ENCODE data around the gene ZNG1A.
"Not testable (repeated sequence)": the region's sequence is repeated elsewhere in the genome, so short reads cannot be mapped to it uniquely, and the experiment has no call there.

ZNG1A gene

GRCh38 chr9:113468-114266, 65.2 kb downstream of the ZNG1A start:
- peak overlapping the region; percentile 69 for H3K27ac ChIP-seq
- H3K4me3 ChIP-seq (ENCODE audit: low read depth, low read length), result peak overlapping the region; percentile 67
- DNase-seq, result peak; percentile 70
- not testable (repeated sequence) for H3K36me3 ChIP-seq; H3K27me3 ChIP-seq (ENCODE audit: insufficient read depth, low read depth, severe bottlenecking); H3K9me3 ChIP-seq (ENCODE audit: severe bottlenecking)

DNA sequence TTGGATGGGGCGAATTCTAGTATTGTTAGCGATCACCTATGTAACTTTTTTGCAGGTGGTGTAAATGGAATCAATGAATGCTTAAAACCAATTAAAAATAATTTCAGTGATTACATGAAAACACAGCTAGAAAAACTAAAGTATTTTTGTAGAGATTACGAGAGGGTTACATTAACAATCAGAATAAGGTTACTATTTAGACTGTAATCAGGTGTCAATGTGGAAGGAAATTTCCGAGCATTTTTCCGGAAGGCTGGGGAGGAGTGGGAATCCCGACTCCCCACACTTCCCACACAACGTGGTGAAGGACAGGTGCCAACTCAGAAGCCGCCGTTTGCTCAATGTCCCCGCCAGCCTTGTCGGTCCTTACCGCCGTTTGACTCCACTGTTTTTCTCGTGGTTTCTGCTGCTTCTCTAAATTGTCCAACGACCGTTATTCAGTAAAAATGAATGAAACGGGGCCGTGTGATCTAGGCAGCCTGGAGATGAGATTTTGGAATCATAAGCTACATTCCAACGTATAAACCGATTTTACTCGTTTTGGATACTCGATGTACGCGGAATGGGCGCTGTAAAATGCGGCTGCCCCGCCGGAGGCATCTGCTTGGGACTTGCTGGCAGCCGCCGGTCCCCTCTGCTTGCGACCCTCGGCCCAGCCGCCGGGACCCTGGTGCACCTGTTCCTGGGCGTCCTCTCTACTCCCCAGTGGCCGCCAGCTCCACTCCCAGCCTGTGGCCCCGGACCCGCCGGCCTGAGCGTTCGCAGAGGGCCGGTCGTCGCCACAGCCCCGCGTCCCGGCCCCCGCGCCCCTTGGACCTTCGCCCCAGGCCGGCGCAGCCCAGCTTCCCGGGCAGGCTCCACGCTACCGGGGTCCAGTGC, 66.0 kb downstream of the ZNG1A start:
- Histone ChIP-seq H3K27ac (peak overlapping the region; percentile 69; the same call in 1 of the 2 replicates), H3K4me3 (ENCODE audit: low read depth, low read length) (peak overlapping the region; percentile 67)
- not testable (repeated sequence) for DNase-seq; H3K36me3 ChIP-seq; H3K27me3 ChIP-seq (ENCODE audit: insufficient read depth, low read depth, severe bottlenecking); H3K9me3 ChIP-seq (ENCODE audit: severe bottlenecking)

DNA sequence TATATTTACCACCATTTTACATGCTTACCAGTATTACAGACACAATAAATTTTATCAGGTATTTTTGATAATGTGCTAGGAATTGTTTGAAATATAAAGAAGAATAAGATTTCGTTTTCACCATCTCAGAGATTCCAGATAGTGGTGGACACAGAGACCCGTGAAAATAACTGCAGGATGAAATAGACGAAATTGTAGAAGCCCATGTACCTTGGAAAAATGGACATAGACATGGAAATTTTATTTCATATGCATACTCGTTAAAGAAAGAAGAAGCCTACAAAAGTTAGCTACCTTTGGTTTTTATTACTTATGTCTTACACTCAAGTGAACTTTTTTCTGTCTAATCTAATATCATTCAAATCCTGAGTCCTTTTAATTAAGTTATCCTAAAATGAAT, 68.2 kb downstream of the ZNG1A start:
- not testable (repeated sequence) for H3K27me3 ChIP-seq (ENCODE audit: insufficient read depth, low read depth, severe bottlenecking); H3K4me3 ChIP-seq (ENCODE audit: low read depth, low read length); H3K27ac ChIP-seq; H3K36me3 ChIP-seq; H3K9me3 ChIP-seq (ENCODE audit: severe bottlenecking); DNase-seq

DNA sequence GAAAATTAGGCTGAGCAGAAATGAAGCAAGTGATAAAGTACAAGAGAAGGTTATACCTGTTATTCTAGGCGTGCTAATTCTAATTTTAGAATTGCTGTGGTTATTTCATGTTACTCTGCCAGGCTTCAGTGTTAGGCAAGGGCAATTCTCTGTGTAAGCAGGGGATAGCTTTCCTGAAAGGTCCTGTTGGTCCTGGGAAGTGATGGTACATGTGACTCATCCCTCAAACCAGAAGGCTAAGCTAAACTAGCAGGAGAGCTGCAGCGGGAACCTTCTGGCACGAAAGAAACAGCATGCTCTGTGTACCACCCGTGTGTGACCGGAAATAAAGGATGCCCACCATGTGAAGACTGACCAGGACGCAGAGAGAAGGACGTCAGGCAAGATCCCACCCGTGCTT, 69.3 kb downstream of the ZNG1A start:
- not testable (repeated sequence) for H3K4me3 ChIP-seq (ENCODE audit: low read depth, low read length); H3K27me3 ChIP-seq (ENCODE audit: insufficient read depth, low read depth, severe bottlenecking); DNase-seq; H3K27ac ChIP-seq; H3K36me3 ChIP-seq; H3K9me3 ChIP-seq (ENCODE audit: severe bottlenecking)

DNA sequence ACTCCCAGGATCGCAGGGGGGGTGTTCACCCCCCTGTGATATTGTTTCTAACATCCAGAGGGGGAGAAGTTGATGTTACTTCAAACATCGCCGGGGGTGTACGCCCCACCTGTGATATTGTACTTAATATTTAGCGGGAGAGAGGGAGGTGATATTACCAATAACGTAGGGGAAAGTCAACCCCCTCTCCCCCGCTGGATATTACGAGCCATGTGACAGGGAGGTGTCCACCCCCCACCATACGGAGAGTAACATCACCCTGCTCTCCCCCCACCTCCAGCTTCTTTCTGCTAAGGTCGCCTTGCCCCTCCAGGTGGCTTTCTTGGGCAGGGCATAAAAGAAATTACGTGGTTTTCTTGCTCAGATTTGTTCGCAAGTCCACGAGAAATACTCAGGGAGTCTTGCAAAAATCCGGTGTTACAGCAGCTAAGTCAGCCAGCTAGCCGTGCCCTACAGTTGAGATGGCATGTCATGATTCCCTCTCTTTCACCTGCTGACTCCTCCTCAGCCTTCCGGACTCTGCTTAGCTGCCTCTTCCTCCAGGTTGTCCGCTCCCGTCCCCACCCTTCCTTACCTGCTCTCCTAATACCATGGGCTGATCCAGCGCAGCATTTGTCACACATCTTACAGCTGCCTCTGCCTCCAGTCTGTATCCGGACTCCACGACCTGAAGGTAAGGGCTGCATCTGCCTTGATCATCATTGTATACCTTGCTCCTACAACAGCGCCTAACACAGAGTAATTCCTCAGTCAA, 69.9 kb downstream of the ZNG1A start:
- H3K27ac ChIP-seq; H3K36me3 ChIP-seq; H3K9me3 ChIP-seq (ENCODE audit: severe bottlenecking); H3K27me3 ChIP-seq (ENCODE audit: insufficient read depth, low read depth, severe bottlenecking); H3K4me3 ChIP-seq (ENCODE audit: low read depth, low read length); DNase-seq: not testable (repeated sequence)

GRCh38 chr9:105991-106390, 72.9 kb downstream of the ZNG1A start:
- H3K27me3 ChIP-seq (ENCODE audit: insufficient read depth, low read depth, severe bottlenecking), result not testable (repeated sequence)

DNA sequence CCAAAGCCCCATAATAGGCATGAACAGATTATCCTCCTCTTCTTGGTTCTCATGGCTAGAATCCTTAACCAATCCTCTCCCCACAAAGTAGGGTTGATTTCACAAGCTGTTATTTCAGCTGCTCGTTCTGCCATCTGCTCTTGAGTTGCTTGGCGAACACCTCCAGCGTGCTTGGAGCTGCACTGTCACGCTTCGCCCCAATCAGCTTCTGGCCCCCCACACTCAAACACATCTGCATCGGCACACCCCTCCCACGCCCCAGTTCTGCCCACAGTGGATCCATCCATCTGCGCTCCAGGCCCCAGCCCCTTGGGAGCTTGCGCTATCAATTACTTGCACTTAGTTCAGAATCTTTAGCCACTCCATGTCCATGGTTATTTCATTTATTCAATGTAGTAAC, 78.4 kb downstream of the ZNG1A start:
- not testable (repeated sequence) for H3K9me3 ChIP-seq (ENCODE audit: severe bottlenecking); H3K36me3 ChIP-seq; H3K27me3 ChIP-seq (ENCODE audit: insufficient read depth, low read depth, severe bottlenecking); H3K27ac ChIP-seq; DNase-seq; H3K4me3 ChIP-seq (ENCODE audit: low read depth, low read length)

More at GRCh38 chr9:105991-106390, 72.9 kb downstream of the ZNG1A start:
- H3K4me3 ChIP-seq (ENCODE audit: low read depth, low read length); H3K9me3 ChIP-seq (ENCODE audit: severe bottlenecking); H3K36me3 ChIP-seq; DNase-seq; H3K27ac ChIP-seq: not testable (repeated sequence)

DNA sequence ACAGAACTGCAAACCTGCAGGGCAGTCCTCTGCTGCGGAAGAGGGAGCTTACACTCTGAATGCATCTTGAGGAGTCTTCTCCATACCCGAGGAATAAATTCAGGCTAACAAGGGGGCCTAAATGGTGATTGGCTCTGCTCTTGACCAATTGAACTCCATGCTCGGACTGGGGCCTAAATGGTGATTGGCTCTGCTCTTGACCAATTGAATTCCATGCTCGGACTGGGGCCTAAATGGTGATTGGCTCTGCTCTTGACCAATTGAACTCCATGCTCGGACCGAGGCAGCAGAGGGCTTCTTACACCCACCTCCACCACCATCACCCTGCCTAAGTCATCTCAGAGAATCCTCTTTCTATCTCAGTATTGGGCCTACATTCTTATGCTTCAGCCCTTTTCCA, 79.0 kb downstream of the ZNG1A start:
- H3K9me3 ChIP-seq (ENCODE audit: severe bottlenecking); H3K27me3 ChIP-seq (ENCODE audit: insufficient read depth, low read depth, severe bottlenecking); H3K36me3 ChIP-seq; H3K27ac ChIP-seq; H3K4me3 ChIP-seq (ENCODE audit: low read depth, low read length); DNase-seq: not testable (repeated sequence)

GRCh38 chr9:98775-99174, 80.1 kb downstream of the ZNG1A start:
- not testable (repeated sequence) for H3K27me3 ChIP-seq (ENCODE audit: insufficient read depth, low read depth, severe bottlenecking); H3K27ac ChIP-seq; H3K36me3 ChIP-seq; H3K9me3 ChIP-seq (ENCODE audit: severe bottlenecking); DNase-seq; H3K4me3 ChIP-seq (ENCODE audit: low read depth, low read length)

- not testable (repeated sequence) for H3K27me3 ChIP-seq (ENCODE audit: insufficient read depth, low read depth, severe bottlenecking); H3K36me3 ChIP-seq; H3K27ac ChIP-seq; H3K4me3 ChIP-seq (ENCODE audit: low read depth, low read length); H3K9me3 ChIP-seq (ENCODE audit: severe bottlenecking); DNase-seq
Measured at GRCh38 chr9:94992-95391, 83.9 kb downstream of the ZNG1A start.

DNA sequence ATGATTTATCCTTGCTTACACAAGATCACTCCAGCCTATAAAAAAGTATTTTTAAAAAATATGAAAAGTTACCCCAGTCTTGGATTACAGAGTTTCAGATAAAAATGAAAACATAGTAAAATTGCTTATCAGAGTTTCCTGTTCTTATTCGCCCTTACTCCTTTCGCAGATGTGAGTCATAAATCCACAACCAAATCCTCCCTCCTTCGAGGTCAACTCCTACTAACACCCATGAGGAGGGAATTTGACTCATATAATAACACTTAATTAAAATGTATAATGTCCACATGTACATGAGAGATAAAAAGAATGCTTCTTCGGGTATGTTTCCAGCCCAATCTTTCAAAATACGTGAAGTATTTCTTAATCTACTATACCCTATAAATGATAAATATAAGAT, 84.5 kb downstream of the ZNG1A start:
- not testable (repeated sequence) for H3K4me3 ChIP-seq (ENCODE audit: low read depth, low read length); H3K27me3 ChIP-seq (ENCODE audit: insufficient read depth, low read depth, severe bottlenecking); H3K27ac ChIP-seq; H3K9me3 ChIP-seq (ENCODE audit: severe bottlenecking); H3K36me3 ChIP-seq; DNase-seq

DNA sequence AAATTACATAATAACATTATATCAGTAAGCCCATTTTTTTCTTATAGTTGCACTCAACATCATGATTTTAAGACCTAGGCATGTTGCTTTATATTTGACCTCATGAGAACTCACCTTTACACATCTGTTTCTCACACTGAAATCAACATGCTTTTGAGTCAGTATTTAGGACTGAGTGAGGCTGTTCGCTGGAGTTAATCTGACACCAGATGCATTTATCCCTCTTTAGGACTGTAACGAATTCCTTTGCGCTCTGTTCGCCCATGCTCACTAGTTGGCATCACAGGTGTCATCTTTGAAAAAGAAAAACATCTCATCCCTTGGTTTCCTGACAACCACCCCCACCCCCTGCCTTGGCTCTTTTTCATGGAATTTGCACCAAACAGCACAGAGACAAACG, 84.9 kb downstream of the ZNG1A start:
- H3K27me3 ChIP-seq (ENCODE audit: insufficient read depth, low read depth, severe bottlenecking); DNase-seq; H3K27ac ChIP-seq; H3K9me3 ChIP-seq (ENCODE audit: severe bottlenecking); H3K4me3 ChIP-seq (ENCODE audit: low read depth, low read length); H3K36me3 ChIP-seq: not testable (repeated sequence)

DNA sequence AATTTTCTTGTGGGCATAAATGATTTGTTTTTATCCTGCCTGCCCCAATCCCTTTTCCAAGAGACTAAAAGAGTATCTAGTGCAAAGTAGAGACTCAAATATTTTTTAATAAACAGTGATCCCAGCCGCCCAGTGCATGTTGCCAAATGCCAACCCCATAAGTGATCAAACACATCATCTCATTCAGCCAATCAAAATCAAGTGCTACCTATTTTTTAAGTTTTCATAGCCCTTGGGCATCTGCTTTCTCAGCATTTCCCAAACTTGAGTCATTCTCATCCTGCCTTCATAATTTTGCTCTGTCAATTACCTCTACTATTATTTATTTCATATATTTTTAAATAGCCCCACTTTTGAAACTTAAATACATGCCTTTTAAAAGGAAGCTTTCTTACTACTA, 88.0 kb downstream of the ZNG1A start:
- not testable (repeated sequence) for H3K36me3 ChIP-seq; H3K4me3 ChIP-seq (ENCODE audit: low read depth, low read length); H3K27ac ChIP-seq; H3K9me3 ChIP-seq (ENCODE audit: severe bottlenecking); DNase-seq; H3K27me3 ChIP-seq (ENCODE audit: insufficient read depth, low read depth, severe bottlenecking)

- H3K36me3 ChIP-seq; H3K9me3 ChIP-seq (ENCODE audit: severe bottlenecking); H3K27ac ChIP-seq; H3K27me3 ChIP-seq (ENCODE audit: insufficient read depth, low read depth, severe bottlenecking); DNase-seq; H3K4me3 ChIP-seq (ENCODE audit: low read depth, low read length): not testable (repeated sequence)
Measured at GRCh38 chr9:88396-89037, 90.3 kb downstream of the ZNG1A start.
